ENCODE data around the gene BGLAP. TPM values are rescaled to one million over a fixed set of nuclear protein-coding genes. Genes with fewer than 3 reads are reported as not detected.
"Not testable (repeated sequence)": the region's sequence is repeated elsewhere in the genome, so short reads cannot be mapped to it uniquely, and the experiment has no call there.

Gene BGLAP
- total RNA-seq, 2 experiments from 2014 or later, result 2.2 to 2.5 TPM

DNA sequence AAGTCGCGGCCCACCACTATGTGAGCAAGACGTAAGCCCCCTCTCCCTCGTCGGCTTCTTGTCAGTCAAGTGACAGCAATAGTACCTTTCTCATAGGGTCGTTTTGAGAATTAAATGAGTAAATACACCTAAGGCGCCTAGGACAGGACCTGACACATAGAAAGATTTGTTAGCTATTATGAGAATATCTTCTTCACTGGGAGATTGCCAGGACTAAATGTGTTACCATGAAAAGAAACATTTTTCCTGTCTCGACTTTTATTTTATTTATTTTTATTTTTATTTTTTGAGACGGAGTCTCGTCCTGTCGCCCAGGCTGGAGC is 28.4 kb upstream of the BGLAP start:
- Mint-ChIP-seq H3K4me3 (peak overlapping the region; percentile 96), H3K27me3 (no peaks in the 10 kb centered on the region), H3K4me1 (ENCODE audit: low read depth) (peaks cover 41% of the 10 kb centered on the region), H3K36me3 (ENCODE audit: low read depth) (peaks cover 57% of the 10 kb centered on the region), H3K27ac (peak overlapping the region; percentile 98), H3K9me3 (peaks cover 2% of the 10 kb centered on the region)
- ATAC-seq (no peak), DNase-seq (no peak)
- intact Hi-C loops (cut with micrococcal nuclease), result no loop called here
- ChIA-PET POLR2A (interaction anchor here (0.8 to 9.6 kb wide), 18 partner anchors 10 to 273 kb away, joined by 3 to 177 read pairs (median 4); partner anchors contain the start of genes SLC25A44 and SMG5), CTCF (interaction anchor here (0.8 to 6.0 kb wide), 9 partner anchors 11 to 117 kb away, joined by 3 to 61 read pairs (median 6); partner anchors contain the start of gene SLC25A44)
- TF ChIP-seq, protein P1, sequence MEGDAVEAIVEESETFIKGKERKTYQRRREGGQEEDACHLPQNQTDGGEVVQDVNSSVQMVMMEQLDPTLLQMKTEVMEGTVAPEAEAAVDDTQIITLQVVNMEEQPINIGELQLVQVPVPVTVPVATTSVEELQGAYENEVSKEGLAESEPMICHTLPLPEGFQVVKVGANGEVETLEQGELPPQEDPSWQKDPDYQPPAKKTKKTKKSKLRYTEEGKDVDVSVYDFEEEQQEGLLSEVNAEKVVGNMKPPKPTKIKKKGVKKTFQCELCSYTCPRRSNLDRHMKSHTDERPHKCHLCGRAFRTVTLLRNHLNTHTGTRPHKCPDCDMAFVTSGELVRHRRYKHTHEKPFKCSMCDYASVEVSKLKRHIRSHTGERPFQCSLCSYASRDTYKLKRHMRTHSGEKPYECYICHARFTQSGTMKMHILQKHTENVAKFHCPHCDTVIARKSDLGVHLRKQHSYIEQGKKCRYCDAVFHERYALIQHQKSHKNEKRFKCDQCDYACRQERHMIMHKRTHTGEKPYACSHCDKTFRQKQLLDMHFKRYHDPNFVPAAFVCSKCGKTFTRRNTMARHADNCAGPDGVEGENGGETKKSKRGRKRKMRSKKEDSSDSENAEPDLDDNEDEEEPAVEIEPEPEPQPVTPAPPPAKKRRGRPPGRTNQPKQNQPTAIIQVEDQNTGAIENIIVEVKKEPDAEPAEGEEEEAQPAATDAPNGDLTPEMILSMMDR (IDR thresholded peaks at IDR 0.05), result no peak

DNA sequence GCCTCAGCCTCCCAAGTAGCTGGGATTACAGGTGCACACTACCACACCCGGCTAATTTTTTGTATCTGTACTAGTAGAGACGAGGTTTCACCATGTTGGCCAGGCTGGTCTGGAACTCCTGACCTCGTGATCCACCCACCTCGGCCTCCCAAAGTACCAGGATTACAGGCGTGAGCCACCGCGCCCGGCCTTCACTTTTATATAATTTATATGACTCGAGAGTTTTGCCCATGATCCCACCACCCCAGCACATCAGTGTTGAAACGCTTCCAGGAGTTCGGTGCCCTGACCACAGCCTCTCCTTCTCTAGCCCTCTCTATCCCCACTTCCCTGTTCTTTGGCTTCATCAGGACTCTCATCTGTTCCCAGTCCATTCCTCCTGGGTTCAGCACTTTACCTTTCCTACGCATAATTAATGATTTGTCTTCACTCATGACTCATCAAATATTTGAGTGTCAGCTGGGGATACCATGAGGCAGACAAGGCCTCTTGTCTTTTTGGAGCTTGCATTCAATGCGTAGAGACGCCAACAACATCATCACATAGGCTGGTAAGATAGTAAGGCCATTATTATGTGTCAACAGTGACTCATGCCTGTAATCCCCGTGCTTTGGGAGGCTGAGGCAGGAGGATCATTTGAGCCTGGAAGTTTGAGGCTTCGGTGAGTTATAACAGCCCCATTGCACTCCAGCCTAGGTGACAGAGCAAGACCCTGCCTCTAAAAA is 27.8 kb upstream of the BGLAP start:
- ATAC-seq (no peak), DNase-seq (peak; percentile 50)
- peaks cover 43% of the 10 kb centered on the region for H3K4me1 Mint-ChIP-seq (ENCODE audit: low read depth)
- H3K9me3 Mint-ChIP-seq, result peaks cover 3% of the 10 kb centered on the region
- intact Hi-C loops (cut with micrococcal nuclease), result no loop called here
- peak overlapping the region; percentile 96 for H3K4me3 Mint-ChIP-seq
- TF ChIP-seq, protein P1 (IDR thresholded peaks at IDR 0.05), result no peak
- CTCF ChIA-PET, result interaction anchor here (6.0 kb wide), 1 partner anchor 10 kb away, joined by 61 read pairs; no protein-coding TSS in a partner anchor
- POLR2A ChIA-PET, result interaction anchor here (0.9 to 9.6 kb wide), 10 partner anchors 10 to 274 kb away, joined by 3 to 177 read pairs (median 6); partner anchors contain the start of genes SLC25A44 and SMG5
- no peaks in the 10 kb centered on the region for H3K27me3 Mint-ChIP-seq
- peaks cover 59% of the 10 kb centered on the region for H3K36me3 Mint-ChIP-seq (ENCODE audit: low read depth)
- peak overlapping the region; percentile 98 for H3K27ac Mint-ChIP-seq

DNA sequence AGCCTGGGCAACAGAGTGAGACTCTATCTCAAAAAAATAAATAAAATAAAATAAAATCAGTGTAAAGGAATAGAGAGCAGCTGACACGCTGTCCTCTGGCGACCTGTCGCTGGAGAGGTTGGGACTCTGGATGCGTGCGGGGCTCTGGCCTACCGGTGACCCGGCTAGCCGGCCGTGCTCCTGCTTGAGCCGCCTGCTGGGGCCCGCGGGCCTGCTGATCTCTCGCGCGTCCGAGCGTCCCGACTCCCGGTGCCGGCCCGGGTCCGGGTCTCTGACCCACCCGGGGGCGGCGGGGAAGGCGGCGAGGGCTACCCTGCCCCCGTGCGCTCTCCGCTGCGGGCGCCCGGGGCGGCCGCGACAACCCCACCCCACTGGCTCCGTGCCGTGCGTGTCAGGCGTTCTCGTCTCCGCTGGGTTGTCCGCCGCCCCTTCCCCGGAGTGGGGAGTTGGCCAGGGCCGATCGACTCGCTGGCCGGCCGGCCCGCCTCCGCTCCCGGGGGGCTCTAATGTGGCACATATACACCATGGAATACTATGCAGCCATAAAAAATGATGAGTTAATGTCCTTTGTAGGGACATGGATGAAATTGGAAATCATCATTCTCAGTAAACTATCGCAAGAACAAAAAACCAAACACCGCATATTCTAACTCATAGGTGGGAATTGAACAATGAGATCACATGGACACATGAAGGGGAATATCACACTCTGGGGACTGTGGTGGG is 25.5 kb upstream of the BGLAP start:
- DNase-seq; H3K4me3 Mint-ChIP-seq; H3K9me3 Mint-ChIP-seq; ATAC-seq; H3K27me3 Mint-ChIP-seq; intact Hi-C loops (cut with micrococcal nuclease): not testable (repeated sequence)
- Mint-ChIP-seq H3K36me3 (ENCODE audit: low read depth) (peaks cover 63% of the 10 kb centered on the region), H3K27ac (peak overlapping the region; percentile 99), H3K4me1 (ENCODE audit: low read depth) (peaks cover 61% of the 10 kb centered on the region)
- ChIA-PET POLR2A (interaction anchor here (9.6 kb wide), 1 partner anchor 18 kb away, joined by 177 read pairs; the partner anchor contains the start of gene SLC25A44), CTCF (interaction anchor here (6.0 kb wide), 1 partner anchor 8 kb away, joined by 61 read pairs; no protein-coding TSS in a partner anchor)

DNA sequence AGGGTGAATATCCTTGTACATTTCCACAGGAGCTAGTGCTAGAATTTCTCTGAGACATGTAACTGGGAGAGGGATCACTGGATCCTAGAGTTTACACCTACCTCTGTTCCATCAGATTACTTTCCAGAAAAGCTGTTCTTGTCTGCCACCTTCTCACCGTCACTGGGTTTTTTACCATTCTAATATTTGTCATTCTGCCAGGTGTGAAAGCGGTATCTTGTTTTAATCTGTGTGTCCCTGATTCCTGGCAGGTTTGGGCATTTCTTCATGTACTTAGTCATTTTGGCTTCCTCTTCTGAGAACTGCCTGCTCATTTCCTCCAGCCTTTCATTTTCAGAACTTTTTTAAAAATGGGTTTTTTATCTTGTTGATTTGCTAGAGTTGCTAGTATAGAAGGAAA is 24.1 kb upstream of the BGLAP start:
- no peaks in the 10 kb centered on the region for H3K27me3 Mint-ChIP-seq
- peak overlapping the region; percentile 64 for H3K4me3 Mint-ChIP-seq
- CTCF ChIA-PET, result interaction anchor here (1.3 to 2.0 kb wide), 4 partner anchors 9 to 88 kb away, joined by 4 to 7 read pairs (median 6); no protein-coding TSS in a partner anchor
- H3K36me3 Mint-ChIP-seq (ENCODE audit: low read depth), result peaks cover 62% of the 10 kb centered on the region
- ATAC-seq (peak; percentile 47), DNase-seq (peak; percentile 72)
- TF ChIP-seq, protein P1 (IDR thresholded peaks at IDR 0.05), result no peak
- H3K9me3 Mint-ChIP-seq, result peaks cover 5% of the 10 kb centered on the region
- intact Hi-C loops (cut with micrococcal nuclease), result loop anchor here (2.0 kb wide), 1 partner anchor 25 kb away; no protein-coding TSS in a partner anchor
- H3K4me1 Mint-ChIP-seq (ENCODE audit: low read depth), result peaks cover 61% of the 10 kb centered on the region
- peak overlapping the region; percentile 99 for H3K27ac Mint-ChIP-seq
- POLR2A ChIA-PET, result interaction anchor here (0.7 to 1.4 kb wide), 13 partner anchors 14 to 136 kb away, joined by 3 to 10 read pairs (median 3); partner anchors contain the start of genes MEX3A and SEMA4A

DNA sequence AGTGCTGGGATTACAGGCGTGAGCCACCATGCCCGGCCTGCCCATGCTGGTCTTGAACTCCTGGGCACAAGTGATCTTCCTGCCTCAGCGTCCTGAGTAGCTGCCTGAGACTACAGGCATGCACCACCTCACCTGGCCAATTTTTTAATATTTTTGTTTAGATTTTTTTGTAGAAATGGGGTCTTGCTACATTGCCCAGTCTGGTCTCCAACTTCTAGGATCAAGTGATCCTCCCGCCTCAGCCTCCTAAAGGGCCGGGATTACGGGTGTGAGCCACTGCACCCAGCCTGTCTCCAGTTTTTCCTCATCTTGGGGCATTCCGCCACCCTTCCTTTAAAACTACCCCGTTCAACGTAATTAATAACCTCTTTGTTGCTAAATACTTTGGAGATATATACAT is 21.8 kb upstream of the BGLAP start:
- peaks cover 5% of the 10 kb centered on the region for H3K9me3 Mint-ChIP-seq
- H3K36me3 Mint-ChIP-seq (ENCODE audit: low read depth), result peaks cover 54% of the 10 kb centered on the region
- CTCF ChIA-PET, result interaction anchor here (3.0 to 7.2 kb wide), 2 partner anchors 74 to 124 kb away, joined by 8 to 269 read pairs; no protein-coding TSS in a partner anchor

More for the DNA sequence above, 21.8 kb upstream of the BGLAP start:
- TF ChIP-seq, protein P1 (IDR thresholded peaks at IDR 0.05), result no peak
- no peak for DNase-seq
- POLR2A ChIA-PET, result interaction anchor here (0.7 to 7.1 kb wide), 7 partner anchors 7 to 123 kb away, joined by 3 to 88 read pairs (median 38); partner anchors contain the start of genes PMF1 and SEMA4A
- H3K27ac Mint-ChIP-seq, result peak overlapping the region; percentile 99
- no peak for ATAC-seq
- H3K4me1 Mint-ChIP-seq (ENCODE audit: low read depth), result peaks cover 67% of the 10 kb centered on the region
- H3K4me3 Mint-ChIP-seq, result no peak overlapping the region
- intact Hi-C loops (cut with micrococcal nuclease), result loop anchor here (10.0 kb wide), 1 partner anchor 125 kb away; no protein-coding TSS in a partner anchor
- no peaks in the 10 kb centered on the region for H3K27me3 Mint-ChIP-seq

Data from activated CD8-positive, alpha-beta T cell treated with anti-CD3 and anti-CD28 coated beads for 36 hours (primary cell).